A204.1 (cell line): ENCODE data around the gene TEKT5.
"Not testable (repeated sequence)": the region's sequence is repeated elsewhere in the genome, so short reads cannot be mapped to it uniquely, and the experiment has no call there.

Experiments
- FAIRE-seq: peaks from 2 replicates; lab custom pipeline; 2012; peaks lifted over from hg19 to GRCh38; lab: Jason Lieb, UNC

The TEKT5 gene

GRCh38 chr16:10694830-10695229, at the start of gene TEKT5:
TEKT5 (minus strand) TSS chr16:10694930; CDS start chr16:10694873, 57 bp downstream.
- no peak for FAIRE-seq

GRCh38 chr16:10743610-10744369, 49.1 kb upstream of the TEKT5 start, which contains the start of gene NUBP1:
NUBP1 (plus strand) TSS chr16:10743842; CDS start chr16:10743864, 22 bp downstream.
- peak; percentile 51 for FAIRE-seq

GRCh38 chr16:10743227-10743609, 48.5 kb upstream of the TEKT5 start:
- no peak for FAIRE-seq

GRCh38 chr16:10741844-10742243, 47.1 kb upstream of the TEKT5 start:
- FAIRE-seq: no peak

- FAIRE-seq: not testable (repeated sequence)
These were observed 46.5 kb upstream of the TEKT5 start for GRCh38 chr16:10741249-10741648.

GRCh38 chr16:10740845-10741208, 46.1 kb upstream of the TEKT5 start:
- FAIRE-seq: no peak

GRCh38 chr16:10740000-10740844, 45.5 kb upstream of the TEKT5 start:
- no peak for FAIRE-seq

- no peak for FAIRE-seq
These were observed 43.7 kb upstream of the TEKT5 start for GRCh38 chr16:10738231-10739077.

- peak; percentile 25 for FAIRE-seq
These were observed 42.4 kb upstream of the TEKT5 start for GRCh38 chr16:10737068-10737625.

GRCh38 chr16:10731790-10732189, 37.1 kb upstream of the TEKT5 start:
- no peak for FAIRE-seq

GRCh38 chr16:10729104-10730048, 34.6 kb upstream of the TEKT5 start:
- FAIRE-seq: no peak

GRCh38 chr16:10728003-10728887, 33.5 kb upstream of the TEKT5 start:
- no peak for FAIRE-seq

GRCh38 chr16:10708969-10709368, 14.2 kb upstream of the TEKT5 start:
- no peak for FAIRE-seq

- no peak for FAIRE-seq
These were observed 5.0 kb upstream of the TEKT5 start for GRCh38 chr16:10699756-10700155.

GRCh38 chr16:10694306-10694705, 424 bp downstream of the TEKT5 start:
- FAIRE-seq: no peak

- no peak for FAIRE-seq
These were observed 841 bp downstream of the TEKT5 start for GRCh38 chr16:10693889-10694288.

GRCh38 chr16:10692470-10692869, 2.3 kb downstream of the TEKT5 start:
- no peak for FAIRE-seq

GRCh38 chr16:10688726-10689125, 6.0 kb downstream of the TEKT5 start:
- no peak for FAIRE-seq

- FAIRE-seq: no peak
These were observed 6.4 kb downstream of the TEKT5 start for GRCh38 chr16:10688291-10688690.

GRCh38 chr16:10685709-10686108, 9.0 kb downstream of the TEKT5 start:
- no peak for FAIRE-seq
